IPS-NIHi7 (cell line): ENCODE results near the gene GNA12.

ENCODE experiments used
- DNase-seq: peaks from one replicate; pipeline ENCODE4 v3.0.0; 2012; ENCODE audit warnings: mixed read lengths; ENCODE audit errors: extremely low spot score

The GNA12 gene

GRCh38 chr7:2844153-2845033, at the start of gene GNA12:
Gene GNA12, minus strand, starts transcription at chr7:2844308. Its CDS starts 147 bp downstream, at chr7:2844161.
- DNase-seq: peak; percentile 99

GRCh38 chr7:2893411-2893861, 49.3 kb upstream of the GNA12 start:
- no peak for DNase-seq

- DNase-seq: no peak
Measured at GRCh38 chr7:2892549-2892948, 48.4 kb upstream of the GNA12 start.

GRCh38 chr7:2887816-2888215, 43.7 kb upstream of the GNA12 start:
- no peak for DNase-seq

GRCh38 chr7:2886900-2887299, 42.8 kb upstream of the GNA12 start:
- DNase-seq: peak; percentile 86

- DNase-seq: no peak
Measured at GRCh38 chr7:2886391-2886790, 42.3 kb upstream of the GNA12 start.

- DNase-seq: no peak
Measured at GRCh38 chr7:2884161-2884560, 40.1 kb upstream of the GNA12 start.

- no peak for DNase-seq
Measured at GRCh38 chr7:2883101-2883500, 39.0 kb upstream of the GNA12 start.

GRCh38 chr7:2882111-2882510, 38.0 kb upstream of the GNA12 start:
- DNase-seq: no peak

GRCh38 chr7:2880874-2881533, 36.9 kb upstream of the GNA12 start:
- DNase-seq: peak; percentile 81

- no peak for DNase-seq
Measured at GRCh38 chr7:2880051-2880450, 35.9 kb upstream of the GNA12 start.

- DNase-seq: no peak
Measured at GRCh38 chr7:2879354-2879753, 35.2 kb upstream of the GNA12 start.

- DNase-seq: no peak
Measured at GRCh38 chr7:2878306-2878705, 34.2 kb upstream of the GNA12 start.

GRCh38 chr7:2876031-2876731, 32.1 kb upstream of the GNA12 start:
- DNase-seq: no peak

- DNase-seq: peak; percentile 69
Measured at GRCh38 chr7:2873686-2874551, 29.8 kb upstream of the GNA12 start.

- no peak for DNase-seq
Measured at GRCh38 chr7:2873146-2873545, 29.0 kb upstream of the GNA12 start.

- DNase-seq: no peak
Measured at GRCh38 chr7:2872296-2872874, 28.3 kb upstream of the GNA12 start.

- DNase-seq: no peak
Measured at GRCh38 chr7:2870471-2870931, 26.4 kb upstream of the GNA12 start.

- no peak for DNase-seq
Measured at GRCh38 chr7:2869981-2870380, 25.9 kb upstream of the GNA12 start.

- DNase-seq: no peak
Measured at GRCh38 chr7:2866601-2867000, 22.5 kb upstream of the GNA12 start.
